Measurements from ENCODE around the gene ATP13A5.

Gene ATP13A5

DNA sequence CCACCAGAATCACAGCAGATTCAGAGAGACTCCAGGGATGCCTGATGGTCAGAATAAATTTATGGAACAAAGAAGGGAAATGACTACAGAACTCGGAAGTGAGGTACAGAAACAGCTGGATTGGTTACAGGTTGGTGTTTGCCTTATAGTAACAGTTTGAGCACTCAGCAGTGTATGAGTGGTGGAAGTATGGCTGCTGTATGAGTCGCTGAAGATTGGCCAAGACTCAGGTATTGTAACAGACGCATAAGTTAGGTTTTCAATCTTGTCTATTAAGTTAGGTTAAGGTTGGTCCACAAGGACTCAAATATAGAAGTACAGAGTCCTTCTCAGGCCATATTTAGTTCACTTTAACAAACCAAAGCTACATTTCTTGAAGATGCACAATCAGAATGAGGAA is 33.1 kb downstream of the ATP13A5 start:
- no peak for DNase-seq (ENCODE audit: low read depth)

- no peak for DNase-seq (ENCODE audit: low read depth)
Measured at GRCh38 chr3:193344486-193344885, 34.1 kb downstream of the ATP13A5 start.

DNA sequence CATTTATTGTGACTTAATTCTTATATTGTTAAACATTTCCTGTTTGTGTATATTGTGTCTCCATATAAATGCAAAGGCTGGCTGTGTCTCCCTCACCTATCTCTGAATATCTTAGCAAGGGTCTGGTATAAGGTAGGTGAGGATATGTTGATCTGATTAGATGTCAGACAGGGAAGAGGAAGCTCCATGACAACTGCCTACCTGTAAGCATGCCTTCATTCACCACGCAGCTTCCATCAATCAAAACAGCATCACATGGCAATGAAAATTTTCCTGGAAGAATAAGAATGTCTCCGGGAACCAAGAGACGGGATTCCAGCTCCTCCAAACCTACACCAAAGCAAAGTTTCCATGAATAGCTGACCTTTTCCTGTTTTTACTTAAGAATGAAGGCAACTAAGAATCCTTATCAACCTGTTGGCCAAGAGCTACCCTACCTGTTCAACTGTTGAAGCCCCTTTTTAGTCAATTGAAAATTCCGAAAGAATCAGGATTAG is 34.8 kb downstream of the ATP13A5 start:
- no peak for DNase-seq (ENCODE audit: low read depth)

DNA sequence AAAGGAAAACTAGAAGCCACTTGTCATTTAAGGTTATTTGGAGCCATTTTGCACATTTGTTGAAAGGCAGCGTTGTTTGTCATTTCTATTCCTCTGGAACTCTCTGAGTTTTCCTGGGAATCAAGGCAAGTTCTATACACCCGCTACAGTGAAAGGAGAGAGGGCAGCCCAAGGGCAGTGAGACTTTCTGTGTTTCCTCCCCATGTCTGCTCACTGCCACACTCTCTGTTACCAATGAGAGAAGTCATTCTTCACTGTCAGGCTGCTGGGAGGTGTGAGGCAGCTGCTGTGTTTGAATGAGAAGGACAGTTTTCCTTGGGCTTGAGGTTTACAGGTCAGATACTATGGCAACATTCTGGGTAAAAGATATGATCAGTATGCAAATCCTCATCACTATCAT is 36.0 kb downstream of the ATP13A5 start:
- no peak for DNase-seq (ENCODE audit: low read depth)

GRCh38 chr3:193335031-193335430 is 43.5 kb downstream of the ATP13A5 start:
- DNase-seq (ENCODE audit: low read depth), result no peak

DNA sequence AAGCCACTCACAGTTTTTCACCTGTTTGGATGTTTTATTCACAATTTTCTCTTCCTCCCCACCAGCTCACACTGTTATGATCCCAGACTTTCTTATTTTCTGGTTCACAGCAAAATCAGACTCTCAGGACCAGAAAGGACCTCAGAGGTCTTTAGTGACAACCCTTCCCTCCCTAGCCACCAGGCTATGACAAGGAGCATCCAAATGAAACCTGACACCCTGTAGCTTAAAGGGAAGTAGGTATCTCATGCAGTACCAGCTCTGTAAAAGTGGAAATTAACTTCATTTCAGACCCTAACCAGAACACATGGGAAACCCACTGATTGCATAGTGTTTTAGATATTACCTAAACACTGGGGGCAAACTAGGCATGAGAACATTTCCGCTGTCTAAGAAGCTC is 45.3 kb downstream of the ATP13A5 start:
- no peak for DNase-seq (ENCODE audit: low read depth)

GRCh38 chr3:193330555-193331204 is 47.9 kb downstream of the ATP13A5 start:
- DNase-seq (ENCODE audit: low read depth), result no peak

- DNase-seq (ENCODE audit: low read depth), result no peak
Measured at GRCh38 chr3:193317682-193318300, 60.8 kb downstream of the ATP13A5 start.

GRCh38 chr3:193314161-193314560 is 64.4 kb downstream of the ATP13A5 start:
- DNase-seq (ENCODE audit: low read depth), result no peak

GRCh38 chr3:193313061-193313958 is 65.2 kb downstream of the ATP13A5 start:
- DNase-seq (ENCODE audit: low read depth), result no peak

DNA sequence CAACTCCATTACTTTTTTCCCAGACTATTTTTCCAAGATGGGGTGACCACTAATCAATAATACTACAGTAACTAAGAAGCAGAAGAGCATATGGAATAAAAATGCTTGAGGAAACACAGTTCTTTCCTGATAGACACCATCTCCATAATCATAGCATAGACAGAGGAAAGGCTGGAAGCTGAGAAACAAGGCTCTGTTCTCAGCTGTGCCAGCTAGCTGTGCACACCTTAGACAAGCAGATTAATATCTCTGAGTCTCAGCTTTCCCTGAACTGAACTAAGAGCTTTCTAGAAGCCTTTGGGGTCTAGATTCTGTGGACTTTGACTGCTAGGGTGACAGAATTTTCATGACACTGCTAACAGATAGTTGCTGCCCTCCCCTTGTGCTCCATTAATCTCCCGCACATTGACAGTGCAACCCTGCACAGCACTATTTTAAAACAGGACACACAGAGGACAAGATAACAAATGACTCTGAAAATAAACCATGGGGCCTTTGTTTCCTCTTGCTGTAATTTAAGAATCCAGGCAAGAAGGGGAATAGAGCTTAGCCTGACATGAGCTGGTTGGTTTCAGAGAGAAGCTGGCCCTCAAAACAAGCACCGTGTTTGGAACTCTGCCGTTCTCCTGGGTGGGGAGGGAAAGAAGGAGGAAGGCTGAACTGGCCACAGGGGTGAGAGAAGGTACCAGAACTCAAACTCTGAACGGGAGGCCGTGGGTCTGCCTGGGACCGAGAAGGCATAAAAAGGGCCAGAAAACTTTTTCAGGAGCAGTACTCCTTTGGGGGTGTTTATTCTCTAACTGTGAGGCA is 67.4 kb downstream of the ATP13A5 start:
- DNase-seq (ENCODE audit: low read depth), result no peak

DNA sequence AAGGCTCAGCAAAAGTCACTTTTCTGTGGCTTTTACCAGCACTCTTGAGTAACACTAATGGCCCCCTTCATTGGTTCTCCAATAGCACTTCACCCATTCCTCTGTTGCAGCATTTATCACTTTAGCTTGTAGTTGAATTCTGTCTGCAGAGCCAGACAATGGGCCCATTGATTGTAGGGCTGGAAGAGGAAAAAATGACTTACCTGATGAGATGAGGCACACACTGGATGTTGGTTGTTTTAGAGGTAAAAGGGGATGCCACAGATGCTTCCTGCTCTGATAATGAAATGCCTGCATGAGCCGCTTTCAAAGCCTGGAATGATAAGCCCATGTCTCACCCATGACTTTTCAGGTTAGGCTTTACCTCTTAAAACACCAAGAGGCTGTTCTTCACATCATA is 73.2 kb downstream of the ATP13A5 start:
- DNase-seq (ENCODE audit: low read depth), result no peak

GRCh38 chr3:193301433-193301832 is 77.1 kb downstream of the ATP13A5 start:
- DNase-seq (ENCODE audit: low read depth), result no peak

GRCh38 chr3:193297421-193297820 is 81.1 kb downstream of the ATP13A5 start:
- no peak for DNase-seq (ENCODE audit: low read depth)

DNA sequence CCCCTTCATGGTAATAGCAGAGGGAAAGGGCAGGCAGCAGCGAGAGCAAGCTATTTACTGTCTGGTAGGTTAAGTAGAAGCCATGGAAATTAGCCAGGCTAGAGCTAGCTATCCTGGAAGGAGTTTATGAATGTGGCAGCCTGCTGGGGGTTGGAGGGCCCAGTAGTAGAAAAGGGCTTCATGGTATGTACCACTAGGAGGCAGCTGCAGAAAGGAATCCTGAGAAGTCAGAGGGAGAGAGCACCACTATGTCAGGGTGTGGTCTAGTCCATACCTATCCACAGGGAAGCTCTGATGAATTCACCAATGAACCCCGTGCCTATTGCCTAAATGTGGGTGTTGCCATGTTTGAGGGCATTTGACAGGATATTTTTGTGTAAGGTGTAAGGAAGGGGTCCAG is 82.6 kb downstream of the ATP13A5 start:
- no peak for DNase-seq (ENCODE audit: low read depth)

DNA sequence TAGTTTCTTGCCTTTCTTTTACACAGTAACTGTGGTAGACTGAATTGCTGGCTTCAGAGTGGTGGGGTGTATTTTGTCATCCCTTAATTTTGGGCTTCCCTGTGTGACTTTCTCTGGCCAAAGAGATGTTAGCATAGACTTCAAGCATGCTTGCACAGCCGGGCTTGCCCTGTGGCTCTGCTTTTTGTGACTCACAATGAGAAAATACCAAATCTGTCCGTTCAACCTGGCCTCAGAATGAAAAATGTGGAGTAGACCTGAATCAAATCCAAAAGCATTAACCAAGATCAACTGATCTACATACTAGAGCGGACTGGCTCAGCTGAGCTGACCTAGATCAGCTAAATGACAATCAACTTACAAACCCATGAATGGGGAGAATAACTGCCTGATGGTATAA is 86.2 kb downstream of the ATP13A5 start:
- DNase-seq (ENCODE audit: low read depth), result no peak

- no peak for DNase-seq (ENCODE audit: low read depth)
Measured at GRCh38 chr3:193271101-193271840, 107.3 kb downstream of the ATP13A5 start.

DNA sequence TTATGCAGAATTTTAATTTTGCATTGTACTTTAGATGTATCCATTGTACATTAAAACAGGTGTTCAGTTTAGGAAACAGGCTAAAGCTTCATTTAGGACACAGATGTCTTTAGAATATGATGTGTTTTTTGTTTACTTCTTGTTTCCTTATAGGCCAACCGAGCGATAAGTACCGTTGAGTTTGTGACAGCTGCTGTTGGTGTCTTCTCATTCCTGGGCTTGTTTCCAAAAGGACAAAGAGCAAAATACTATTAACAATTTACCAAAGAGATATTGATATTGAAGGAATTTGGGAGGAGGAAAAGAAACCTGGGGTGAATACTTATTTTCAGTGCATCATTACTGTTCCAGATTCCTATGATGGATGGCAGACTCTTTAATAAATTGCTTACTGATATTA is 108.1 kb downstream of the ATP13A5 start:
- DNase-seq (ENCODE audit: low read depth), result no peak

GRCh38 chr3:193269343-193270028 is 109.1 kb downstream of the ATP13A5 start:
- no peak for DNase-seq (ENCODE audit: low read depth)

- no peak for DNase-seq (ENCODE audit: low read depth)
Measured at GRCh38 chr3:193262707-193263106, 115.8 kb downstream of the ATP13A5 start.

- no peak for DNase-seq (ENCODE audit: low read depth)
Measured at GRCh38 chr3:193261970-193262369, 116.6 kb downstream of the ATP13A5 start.
